ENCODE data around the gene LHX2.

DNA sequence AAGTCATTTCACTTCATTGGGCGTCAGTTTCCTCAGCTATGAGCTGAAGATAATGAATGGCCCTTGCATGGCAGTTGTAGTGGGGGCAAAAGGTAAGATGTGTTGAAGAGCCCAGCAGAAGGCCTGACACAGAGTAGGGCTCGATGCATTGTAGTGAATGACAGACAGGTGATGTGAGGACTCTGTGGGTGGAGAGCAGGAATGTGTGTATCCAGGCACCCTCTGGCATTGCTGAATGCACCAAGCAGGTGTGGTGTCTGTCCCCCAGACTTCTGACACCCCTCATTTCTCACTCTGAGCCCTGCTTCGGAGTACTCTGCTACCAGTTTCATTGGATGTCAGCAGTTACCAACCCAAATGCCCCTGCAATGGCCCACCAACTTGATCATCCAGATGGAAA is 22.4 kb downstream of the LHX2 start:
- TF ChIP-seq POLR2AphosphoS5 (IDR thresholded peaks at IDR 0.05): no peak
- TF ChIP-seq POLR2A (IDR thresholded peaks at IDR 0.05): no peak
- no peak for TF ChIP-seq CTCF (IDR thresholded peaks at IDR 0.05)

Data from prostate gland (tissue), 2 donors.